NB4 (cell line): ENCODE measurements around the gene PDIA2.

Source experiments
- CTCF ChIP-seq: IDR thresholded peaks from one replicate; pipeline ENCODE4 v1.5.1; 2012; ENCODE audit warnings: low read depth, low read length
- MAX ChIP-seq: IDR thresholded peaks from 2 replicates; pipeline ENCODE4 v1.6.1; 2011; ENCODE audit warnings: low read depth, low read length
- MYC ChIP-seq: IDR thresholded peaks from 2 replicates; pipeline ENCODE4 v1.6.1; 2011; ENCODE audit warnings: low read depth, low read length
- POLR2A ChIP-seq: IDR thresholded peaks from 2 replicates; pipeline ENCODE4 v1.6.1; 2011; ENCODE audit warnings: mild to moderate bottlenecking; ENCODE audit not compliant: insufficient read length; ENCODE audit errors: extremely low read depth

- TF ChIP-seq CTCF, result no peak
- TF ChIP-seq POLR2A, result no peak
- no peak for TF ChIP-seq MAX
- TF ChIP-seq MYC, result no peak
Observed at GRCh38 chr16:273547-274421, 9.2 kb upstream of the PDIA2 start.
